Smooth muscle cell (in vitro differentiated cells): ENCODE measurements around the gene BAAT. TPM values are rescaled to one million over a fixed set of nuclear protein-coding genes. Genes with fewer than 3 reads are reported as not detected.

Source experiments
- DNase-seq: peaks from one replicate; lab custom pipeline; 2025; ENCODE audit not compliant: unreplicated experiment; lab: John Stamatoyannopoulos, UW
- H2AFZ ChIP-seq: fragments of 200-600 bp; sonication (generic); 2 replicates; pipeline ENCODE4 v1.6.0; 2016; ENCODE audit warnings: antibody characterized with exemption, low read depth, mild to moderate bottlenecking
- H3F3A ChIP-seq: fragments of 200-600 bp; sonication (generic); 2 replicates; pipeline ENCODE4 v1.6.0; 2017; ENCODE audit warnings: antibody characterized with exemption, low read depth
- H3K27ac ChIP-seq: fragments of 200-600 bp; sonication (generic); 2 replicates; pipeline ENCODE4 v1.5.1; 2016; ENCODE audit warnings: low read depth, mild to moderate bottlenecking
- H3K27me3 ChIP-seq: fragments of 200-600 bp; sonication (generic); 2 replicates; pipeline ENCODE4 v1.6.1; 2016; ENCODE audit warnings: low read depth, mild to moderate bottlenecking
- H3K36me3 ChIP-seq: fragments of 200-600 bp; sonication (generic); 2 replicates; pipeline ENCODE4 v1.5.1; 2016; ENCODE audit warnings: low read depth
- H3K4me1 ChIP-seq: fragments of 200-600 bp; sonication (generic); 2 replicates; pipeline ENCODE4 v1.5.1; 2016; ENCODE audit warnings: low read depth
- H3K4me2 ChIP-seq: fragments of 200-600 bp; sonication (generic); 2 replicates; pipeline ENCODE4 v1.6.0; 2016; ENCODE audit warnings: mild to moderate bottlenecking
- H3K4me3 ChIP-seq: fragments of 200-600 bp; sonication (generic); 2 replicates; pipeline ENCODE4 v1.5.1; 2016; ENCODE audit warnings: mild to moderate bottlenecking
- H3K79me2 ChIP-seq: fragments of 200-600 bp; sonication (generic); 2 replicates; pipeline ENCODE4 v1.6.0; 2016; ENCODE audit warnings: low read depth, mild to moderate bottlenecking
- H3K9ac ChIP-seq: fragments of 200-600 bp; sonication (generic); 2 replicates; pipeline ENCODE4 v1.6.0; 2016; ENCODE audit warnings: low read depth
- H3K9me3 ChIP-seq: fragments of 200-600 bp; sonication (generic); replicated peaks from 2 replicates; pipeline ENCODE4 v1.5.1; 2016; ENCODE audit warnings: low read depth
- H4K20me1 ChIP-seq: fragments of 200-600 bp; sonication (generic); 2 replicates; pipeline ENCODE4 v1.6.0; 2016; ENCODE audit warnings: low read depth
- WGBS: methylation state at CpG from one replicate; pipeline ENCODE4 v1.1.7; 2016; ENCODE audit warnings: low lambda C conversion rate; 5-methylcytosine and 5-hydroxymethylcytosine counted together
- polyA plus RNA-seq: library from polyadenylated mRNA; unstranded; fragments of >200 nt; fragmentation: Nextera tagmentation; extraction: Ambion mirVana; gene quantifications from 2 replicates; pipeline ENCODE4 v1.2.1, GENCODE V29; 2016
- total RNA-seq: library from RNA; depleted of rRNA; stranded (reverse); fragments of >200 nt; gene quantifications from 2 replicates; pipeline ENCODE4 v1.2.3, GENCODE V29; 2014
- TF ChIP-seq, protein P1 (sequence below): fragments of 200-600 bp; sonication (generic); IDR thresholded peaks from 2 replicates; pipeline ENCODE4 v1.5.1; 2017; ENCODE audit warnings: borderline replicate concordance, mild to moderate bottlenecking, antibody characterized with exemption; ENCODE audit not compliant: insufficient read depth, poor library complexity, severe bottlenecking

The BAAT gene
- total and polyA plus RNA-seq, 2 experiments from 2014 or later, result not detected

GRCh38 chr9:101366038-101366756 is 18.6 kb downstream of the BAAT start:
- H3K4me3 ChIP-seq, result no peak overlapping the region

DNA sequence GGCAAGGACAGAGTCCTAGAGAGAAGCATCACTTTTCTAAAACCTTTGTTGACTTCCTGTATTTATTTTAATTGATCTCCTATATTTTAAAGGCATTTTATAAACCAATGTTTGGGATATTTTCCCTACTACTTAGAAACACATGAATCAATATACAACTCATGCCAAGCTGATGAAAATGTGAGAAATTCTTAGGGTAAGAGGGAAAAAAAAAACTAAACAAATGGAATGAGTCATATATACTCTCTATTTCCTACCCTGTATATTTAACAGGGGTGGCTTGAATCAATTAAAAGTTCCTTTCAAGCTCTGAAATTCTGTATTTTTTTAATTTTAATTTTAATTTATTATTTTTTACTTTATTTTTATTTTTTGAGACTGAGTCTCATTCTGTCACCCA is 19.6 kb downstream of the BAAT start:
- no peak overlapping the region for H3K9ac ChIP-seq
- no peak overlapping the region for H3K27ac ChIP-seq
- H2AFZ ChIP-seq, result no peak overlapping the region
- H3K79me2 ChIP-seq, result no peaks in the 10 kb centered on the region
- no peaks in the 10 kb centered on the region for H3F3A ChIP-seq
- no peaks in the 10 kb centered on the region for H4K20me1 ChIP-seq
- no peak overlapping the region for H3K4me2 ChIP-seq
- no peaks in the 10 kb centered on the region for H3K9me3 ChIP-seq
- H3K27me3 ChIP-seq, result no peaks in the 10 kb centered on the region
- TF ChIP-seq, protein P1, sequence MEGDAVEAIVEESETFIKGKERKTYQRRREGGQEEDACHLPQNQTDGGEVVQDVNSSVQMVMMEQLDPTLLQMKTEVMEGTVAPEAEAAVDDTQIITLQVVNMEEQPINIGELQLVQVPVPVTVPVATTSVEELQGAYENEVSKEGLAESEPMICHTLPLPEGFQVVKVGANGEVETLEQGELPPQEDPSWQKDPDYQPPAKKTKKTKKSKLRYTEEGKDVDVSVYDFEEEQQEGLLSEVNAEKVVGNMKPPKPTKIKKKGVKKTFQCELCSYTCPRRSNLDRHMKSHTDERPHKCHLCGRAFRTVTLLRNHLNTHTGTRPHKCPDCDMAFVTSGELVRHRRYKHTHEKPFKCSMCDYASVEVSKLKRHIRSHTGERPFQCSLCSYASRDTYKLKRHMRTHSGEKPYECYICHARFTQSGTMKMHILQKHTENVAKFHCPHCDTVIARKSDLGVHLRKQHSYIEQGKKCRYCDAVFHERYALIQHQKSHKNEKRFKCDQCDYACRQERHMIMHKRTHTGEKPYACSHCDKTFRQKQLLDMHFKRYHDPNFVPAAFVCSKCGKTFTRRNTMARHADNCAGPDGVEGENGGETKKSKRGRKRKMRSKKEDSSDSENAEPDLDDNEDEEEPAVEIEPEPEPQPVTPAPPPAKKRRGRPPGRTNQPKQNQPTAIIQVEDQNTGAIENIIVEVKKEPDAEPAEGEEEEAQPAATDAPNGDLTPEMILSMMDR, result no peak
- peaks cover 4% of the 10 kb centered on the region for H3K4me1 ChIP-seq
- no peak overlapping the region for H3K4me3 ChIP-seq
- H3K36me3 ChIP-seq, result no peaks in the 10 kb centered on the region
- no peak for DNase-seq

More at GRCh38 chr9:101366038-101366756, 18.6 kb downstream of the BAAT start:
- no peaks in the 10 kb centered on the region for H3F3A ChIP-seq
- no peaks in the 10 kb centered on the region for H4K20me1 ChIP-seq
- no peaks in the 10 kb centered on the region for H3K36me3 ChIP-seq
- no peaks in the 10 kb centered on the region for H3K9me3 ChIP-seq
- TF ChIP-seq, protein P1, result no peak
- H3K4me1 ChIP-seq, result peaks cover 4% of the 10 kb centered on the region
- H3K4me2 ChIP-seq, result peak overlapping the region; percentile 63
- H3K79me2 ChIP-seq, result no peaks in the 10 kb centered on the region
- H3K27ac ChIP-seq, result no peak overlapping the region
- DNase-seq, result no peak
- H3K9ac ChIP-seq, result no peak overlapping the region
- H2AFZ ChIP-seq, result no peak overlapping the region
- no peaks in the 10 kb centered on the region for H3K27me3 ChIP-seq
- WGBS, result 37% methylated on average over 5 of the region's 5 CpGs

DNA sequence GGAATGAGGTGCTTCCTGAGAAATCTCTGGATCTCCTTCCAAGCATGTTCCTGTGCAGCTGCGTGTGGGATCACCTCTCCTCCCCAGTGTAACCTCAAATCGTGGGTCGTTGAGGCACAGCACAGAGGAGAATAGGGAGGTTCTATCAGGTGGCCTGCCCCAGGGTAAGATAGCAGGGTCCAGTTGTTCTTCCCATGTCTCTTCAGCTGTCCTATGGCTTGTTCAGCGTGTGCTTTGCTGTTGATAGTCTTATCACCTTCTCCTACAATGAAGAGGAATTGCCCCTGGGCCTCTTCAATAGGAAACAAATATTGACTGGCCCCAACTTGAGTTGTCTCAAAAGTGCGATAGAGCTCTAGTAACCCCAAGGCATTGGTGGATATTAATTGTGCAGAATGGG is 22.4 kb downstream of the BAAT start:
- Histone ChIP-seq H3K9ac (no peak overlapping the region), H2AFZ (no peak overlapping the region), H3K4me2 (no peak overlapping the region), H3K27ac (no peak overlapping the region), H3K36me3 (no peaks in the 10 kb centered on the region), H3K27me3 (no peaks in the 10 kb centered on the region), H3K9me3 (no peaks in the 10 kb centered on the region), H4K20me1 (no peaks in the 10 kb centered on the region), H3K79me2 (no peaks in the 10 kb centered on the region), H3K4me1 (peaks cover 4% of the 10 kb centered on the region), H3K4me3 (no peak overlapping the region), H3F3A (no peaks in the 10 kb centered on the region)
- no peak for DNase-seq
- 86% methylated on average over 5 of the region's 5 CpGs for WGBS
- TF ChIP-seq, protein P1, result no peak

DNA sequence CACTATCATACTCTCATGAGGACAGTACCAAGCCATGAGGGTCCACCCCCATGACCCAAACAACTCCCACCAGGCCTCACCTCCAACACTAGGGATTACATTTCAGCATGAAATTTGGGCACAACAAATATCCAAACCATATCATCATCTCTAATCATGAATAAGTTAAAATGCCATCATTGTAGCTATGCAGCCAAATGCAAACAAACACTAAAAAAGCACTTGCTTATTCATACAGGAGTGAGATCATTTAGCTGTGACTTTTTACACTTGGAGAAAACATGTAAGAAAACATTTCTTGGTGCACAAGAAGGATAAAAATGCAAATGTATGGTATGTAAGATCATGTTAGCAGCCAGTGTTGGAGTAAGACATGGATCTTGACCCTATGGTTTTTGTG is 24.2 kb downstream of the BAAT start:
- Histone ChIP-seq H3K36me3 (no peaks in the 10 kb centered on the region), H3K4me3 (no peak overlapping the region), H3K27ac (no peak overlapping the region), H3K27me3 (no peaks in the 10 kb centered on the region), H3K9me3 (no peaks in the 10 kb centered on the region), H4K20me1 (no peaks in the 10 kb centered on the region), H3F3A (no peaks in the 10 kb centered on the region), H3K4me2 (no peak overlapping the region), H3K79me2 (no peaks in the 10 kb centered on the region), H3K4me1 (no peaks in the 10 kb centered on the region), H2AFZ (no peak overlapping the region), H3K9ac (no peak overlapping the region)
- no peak for DNase-seq
- TF ChIP-seq, protein P1, result no peak
